Ureter (tissue), 1 donor: Measurements from ENCODE around the gene INPP5K. TPM values are rescaled to one million over a fixed set of nuclear protein-coding genes. Genes with fewer than 3 reads are reported as not detected.

ENCODE experiments used
- DNase-seq: peaks from one replicate; pipeline ENCODE4 v3.0.0-alpha.2; 2020; ENCODE audit warnings: low spot score
- total RNA-seq: library from RNA; stranded (reverse); gene quantifications from one replicate; pipeline ENCODE4 v1.2.4, GENCODE V29; 2023
- donor health status: DM: yes; HTN: yes; CAD: no.

Gene INPP5K
- total RNA-seq, 1 donor from 2014 or later, result 50.7 TPM

DNA sequence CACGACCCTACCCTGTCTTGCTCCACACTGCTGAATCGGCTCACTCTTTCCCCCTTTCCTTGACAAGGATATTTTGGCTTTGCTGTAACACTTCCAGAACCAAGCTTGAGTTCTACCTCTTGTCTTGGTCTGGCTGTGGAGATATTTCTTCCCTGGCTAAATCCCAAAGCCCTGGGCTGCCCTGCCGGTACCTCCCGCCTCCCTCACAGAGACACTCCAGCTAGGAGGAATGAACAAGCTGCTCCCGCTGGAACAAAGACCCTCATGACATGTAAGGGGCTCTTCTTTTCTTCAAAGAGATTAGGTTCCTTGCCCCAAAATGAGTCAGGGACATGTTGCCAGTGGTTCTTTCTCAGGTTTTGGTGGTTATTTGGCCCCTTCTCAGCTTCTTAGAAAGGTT is 10.8 kb downstream of the INPP5K start:
- no peak for DNase-seq

DNA sequence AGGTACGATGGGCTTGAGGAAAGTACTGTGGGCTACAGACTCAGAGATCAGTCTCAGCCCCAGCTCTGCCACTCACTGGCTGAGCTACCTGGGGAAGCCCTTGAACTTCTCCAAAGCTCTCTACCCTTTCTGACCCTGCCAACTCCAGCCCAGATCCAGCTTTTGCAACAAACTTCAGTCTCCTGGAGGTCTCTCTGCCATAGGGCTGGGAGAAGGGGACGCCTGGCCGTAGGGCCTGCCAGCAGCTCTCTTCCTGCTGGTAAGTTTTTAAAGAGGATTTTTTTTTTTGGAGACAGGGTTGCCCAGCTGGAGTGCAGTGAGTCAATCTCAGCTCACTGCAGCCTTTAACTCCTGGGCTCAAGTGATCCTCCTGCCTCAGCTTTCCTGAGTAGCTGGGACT is 11.5 kb downstream of the INPP5K start:
- no peak for DNase-seq

DNA sequence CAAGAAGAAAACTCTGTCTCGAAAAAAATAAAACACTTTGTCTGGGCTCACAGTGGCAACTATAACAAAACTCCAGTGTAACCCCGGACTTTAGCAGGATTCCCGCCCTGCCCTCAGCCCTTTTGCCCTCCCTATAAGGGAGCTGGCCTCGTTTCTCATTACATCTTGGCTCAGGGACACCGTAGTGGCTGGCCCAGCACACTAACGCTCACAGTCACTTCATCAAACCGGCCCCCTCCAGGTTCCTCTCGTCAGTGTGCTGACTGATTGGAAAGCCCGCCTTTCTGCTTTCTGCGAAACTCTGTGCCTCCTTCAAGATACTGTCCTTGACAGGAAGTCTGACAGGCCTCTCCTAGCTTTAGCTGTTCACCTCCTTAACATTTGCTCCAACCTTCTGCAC is 12.7 kb downstream of the INPP5K start:
- no peak for DNase-seq

DNA sequence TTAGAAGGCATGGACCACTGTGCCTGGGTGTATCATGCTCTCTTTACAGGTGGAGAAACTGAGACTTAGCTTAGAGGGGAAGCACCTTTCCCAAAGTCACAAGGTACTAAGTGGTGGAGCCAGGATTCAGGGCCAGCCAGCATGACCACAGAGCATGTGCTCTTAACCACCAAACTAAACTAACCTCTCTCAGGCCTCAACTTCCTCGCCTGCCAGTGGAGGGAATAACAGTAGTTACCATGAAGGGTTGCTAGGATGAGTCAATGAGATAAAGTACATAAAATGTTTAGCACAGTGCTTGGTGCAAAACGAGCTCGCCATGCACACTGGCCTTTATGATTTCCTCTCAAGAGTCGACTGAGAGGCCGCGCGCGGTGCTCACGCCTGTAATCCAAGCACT is 17.5 kb downstream of the INPP5K start:
- DNase-seq, result no peak

DNA sequence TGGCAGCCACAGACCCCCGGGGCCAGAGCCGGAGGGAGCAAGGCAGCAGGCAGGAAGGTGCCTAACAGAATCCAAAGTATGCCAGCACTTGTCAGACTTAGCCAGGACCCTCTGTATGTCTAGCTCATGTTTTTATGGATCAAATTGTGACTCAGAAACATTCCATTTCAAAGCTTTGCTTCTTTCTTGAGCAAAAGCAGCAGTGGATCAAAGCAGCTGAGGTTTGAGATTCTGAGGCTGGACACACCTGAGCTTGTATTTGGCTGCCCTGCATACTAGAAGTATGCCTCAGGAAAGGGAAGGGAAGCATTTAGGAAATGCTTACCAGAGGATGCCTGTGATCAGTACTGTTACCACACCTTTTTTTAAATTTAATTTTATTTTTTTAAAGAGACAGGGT is 18.2 kb downstream of the INPP5K start:
- no peak for DNase-seq

DNA sequence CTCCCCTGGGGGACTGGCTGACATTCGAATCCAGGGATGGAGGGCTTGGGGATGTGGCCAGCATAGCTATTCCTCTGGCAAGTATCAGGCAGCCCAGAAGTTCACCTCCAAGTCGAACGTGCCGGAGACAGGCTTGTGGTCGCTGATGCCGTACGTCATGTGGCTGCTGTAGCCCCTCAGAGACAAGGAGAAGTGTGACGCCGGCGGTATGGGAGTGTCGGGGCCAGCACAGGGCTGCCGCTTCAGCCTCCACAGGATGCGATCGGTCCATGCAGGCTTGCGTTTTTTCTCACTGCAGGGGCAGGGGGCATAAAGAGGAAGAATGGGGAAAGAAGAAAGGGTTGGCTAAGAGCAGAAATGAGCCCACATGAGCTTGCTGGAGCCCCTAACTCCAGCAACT is 18.6 kb downstream of the INPP5K start:
- no peak for DNase-seq

DNA sequence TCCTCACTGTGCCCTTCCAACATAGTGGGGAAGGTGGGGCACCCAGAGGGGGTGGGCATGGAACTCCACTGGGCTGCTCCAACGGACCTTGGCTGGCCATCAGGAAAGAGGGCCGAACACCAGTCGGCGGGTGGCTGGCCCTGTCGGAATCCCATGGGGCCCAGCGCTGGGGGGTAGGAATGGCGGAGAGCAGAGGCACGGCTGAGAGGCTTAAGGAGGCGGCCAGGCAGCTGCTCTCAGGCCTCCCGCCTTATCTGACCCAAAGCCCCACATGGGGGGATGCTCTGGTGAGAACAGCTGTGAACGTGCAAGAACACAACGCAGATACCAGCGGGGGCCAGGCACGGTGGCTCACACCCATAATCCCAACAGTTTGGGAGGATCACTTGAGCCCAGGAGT is 19.5 kb downstream of the INPP5K start:
- DNase-seq, result no peak

DNA sequence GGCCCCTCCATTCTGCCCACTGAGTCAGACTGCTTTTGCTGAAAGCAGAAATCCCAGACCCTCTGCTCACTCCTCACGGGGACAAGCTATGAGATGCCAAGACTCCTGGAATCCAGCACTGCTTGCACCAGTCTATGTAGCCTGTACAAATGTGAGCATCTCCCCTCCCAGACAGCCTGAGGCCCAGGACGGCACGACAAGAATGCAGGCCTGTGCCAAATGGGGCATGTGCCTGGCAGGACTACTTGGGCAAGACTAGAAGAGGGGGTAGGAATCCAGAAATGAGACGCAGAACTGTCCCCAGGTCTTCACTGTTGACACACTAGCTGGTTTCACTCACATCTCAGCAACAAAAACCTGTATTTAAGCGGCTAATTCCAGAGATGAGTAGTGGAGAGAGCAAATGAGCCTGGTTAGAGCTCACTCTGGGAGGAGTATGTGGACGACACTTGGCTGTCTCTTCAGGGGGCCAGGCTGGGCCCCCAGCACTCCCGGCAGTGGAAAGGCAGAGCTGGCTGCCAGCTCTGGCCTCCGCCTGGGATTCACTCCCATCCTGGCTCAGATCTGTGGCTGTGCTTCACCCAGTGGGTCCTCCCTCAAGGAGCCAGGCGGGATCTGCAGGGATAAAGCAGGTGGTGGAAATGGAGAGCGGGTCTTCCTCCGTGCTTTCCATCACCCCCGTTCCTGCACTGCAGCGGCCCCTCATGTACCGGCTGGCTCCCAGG is 21.0 kb downstream of the INPP5K start:
- DNase-seq, result peak; percentile 77

DNA sequence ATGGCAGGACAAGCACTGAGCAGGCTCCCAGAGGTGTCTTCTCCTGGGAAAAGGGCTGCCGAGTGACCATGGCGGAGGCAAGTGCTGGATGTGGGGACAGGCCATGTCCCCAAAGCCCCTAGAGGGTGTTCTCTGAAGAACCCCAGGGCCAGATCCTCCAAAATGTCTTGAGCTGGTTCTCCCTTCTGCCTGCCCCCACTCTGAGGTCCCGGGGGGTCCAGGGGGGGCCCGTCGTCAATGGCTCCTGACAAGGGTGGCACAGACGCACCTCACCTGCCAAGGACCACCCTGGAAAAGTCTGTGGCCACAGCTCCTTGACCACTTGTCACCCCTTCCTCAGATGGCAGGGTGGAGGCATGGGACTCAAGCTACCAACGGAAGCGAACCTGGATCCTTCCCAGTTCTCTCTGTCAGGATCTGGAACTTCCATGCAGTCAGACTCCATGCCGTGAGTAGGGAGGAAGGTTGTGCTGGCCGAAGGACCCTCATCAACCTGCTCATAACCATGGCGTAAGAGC is 21.6 kb downstream of the INPP5K start:
- DNase-seq, result no peak

DNA sequence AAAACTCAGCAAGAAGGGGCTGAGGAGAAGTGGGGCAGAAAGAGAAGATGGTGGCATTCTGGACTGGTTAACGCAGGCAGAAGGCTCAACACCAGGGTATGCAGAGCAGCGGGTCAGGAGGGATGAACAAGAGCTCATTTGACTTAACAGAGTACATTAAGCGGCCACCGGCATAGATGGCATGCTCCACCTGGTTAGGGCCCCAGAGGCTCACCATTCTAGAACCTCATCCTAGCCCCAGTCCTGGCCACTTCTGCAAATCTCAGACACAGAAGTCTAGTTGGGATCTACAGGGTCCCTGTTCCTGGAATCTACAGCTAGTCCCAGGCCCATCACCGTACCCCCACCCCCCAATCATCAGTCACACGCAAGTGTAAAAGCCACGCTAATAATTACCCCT is 22.2 kb downstream of the INPP5K start:
- DNase-seq, result no peak

DNA sequence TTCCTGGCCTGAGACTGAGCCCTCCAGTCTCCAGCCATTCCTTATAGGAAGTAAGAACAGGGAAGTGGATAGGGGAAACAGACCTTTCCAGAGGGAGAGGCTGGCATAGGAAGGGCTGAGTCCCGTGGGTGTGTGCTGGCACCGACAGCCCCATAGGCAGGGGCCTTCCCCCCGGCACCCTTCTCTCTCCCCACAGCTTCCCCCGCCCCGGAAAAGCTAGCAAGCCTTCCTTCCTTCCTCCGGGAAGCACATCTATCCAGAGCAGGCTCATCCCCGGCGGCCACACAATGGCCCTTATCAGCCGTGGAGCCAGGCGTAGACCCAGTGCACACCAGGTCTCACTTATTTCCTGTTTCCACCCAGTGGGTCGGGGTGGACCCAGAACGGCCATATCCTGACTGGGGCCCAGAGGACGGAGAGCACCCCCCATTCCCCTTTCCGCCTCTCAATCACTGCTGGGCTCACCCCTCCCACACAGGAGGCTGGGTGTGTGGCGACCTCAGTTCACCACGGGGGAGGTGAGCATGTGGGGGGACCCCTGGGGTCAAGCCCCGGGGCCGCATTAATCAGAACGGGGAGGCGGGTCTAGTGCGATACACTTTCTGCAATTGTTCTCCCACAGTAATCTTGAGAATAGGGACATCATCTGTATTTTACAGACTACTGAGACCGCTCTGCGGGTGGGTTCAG is 23.0 kb downstream of the INPP5K start:
- no peak for DNase-seq

DNA sequence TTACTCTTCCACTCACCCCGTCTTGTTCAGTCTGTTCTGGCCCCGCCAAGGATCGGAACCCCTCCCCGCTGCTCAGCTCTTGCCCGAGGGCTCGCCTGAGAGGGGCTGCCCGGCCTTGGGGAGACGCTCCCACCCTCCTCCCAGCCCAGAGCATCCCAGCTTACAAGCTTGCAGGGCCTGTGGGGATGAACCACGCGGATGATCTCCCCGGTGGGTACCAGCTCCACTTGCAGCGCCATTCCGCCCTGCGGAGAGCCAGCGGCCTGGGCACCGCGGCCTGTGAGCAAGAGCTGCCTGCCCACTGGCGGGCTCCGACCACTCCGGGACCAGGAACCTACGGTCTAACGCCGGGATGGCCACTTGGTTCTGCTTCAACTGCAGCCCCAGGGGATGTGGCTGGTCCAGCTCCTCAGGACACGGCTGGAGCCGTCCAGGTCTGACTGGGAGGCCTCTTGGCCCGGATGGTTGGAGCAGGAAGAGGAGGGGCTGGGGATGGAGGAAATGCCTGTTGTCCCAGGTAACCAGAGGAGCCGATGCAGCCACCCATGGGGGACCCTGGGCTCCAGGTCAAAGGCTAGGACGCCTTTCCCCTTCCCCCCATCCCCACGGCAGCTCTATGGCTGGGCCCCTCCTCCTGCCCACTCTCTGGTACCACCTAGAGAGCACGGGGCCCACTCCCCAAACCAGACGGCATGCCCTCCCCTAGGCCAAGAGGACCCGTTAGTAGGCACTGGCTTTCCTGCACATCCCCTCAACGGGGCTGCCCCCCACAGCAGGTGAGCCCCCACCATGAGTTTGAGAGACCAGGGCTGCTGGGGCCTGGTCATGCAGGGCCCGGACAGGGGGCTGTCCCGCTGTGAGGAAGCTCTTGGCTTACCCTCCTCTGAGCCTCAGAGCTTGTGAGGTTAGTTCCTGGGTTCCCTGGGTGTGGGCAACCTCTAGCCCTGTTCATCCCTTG is 23.9 kb downstream of the INPP5K start, which contains the start of gene MYO1C:
Gene MYO1C, minus strand, starts transcription at position 438 of the 958 bp plus-strand sequence. Its CDS starts 199 bp downstream, at position 239.
- DNase-seq, result no peak

DNA sequence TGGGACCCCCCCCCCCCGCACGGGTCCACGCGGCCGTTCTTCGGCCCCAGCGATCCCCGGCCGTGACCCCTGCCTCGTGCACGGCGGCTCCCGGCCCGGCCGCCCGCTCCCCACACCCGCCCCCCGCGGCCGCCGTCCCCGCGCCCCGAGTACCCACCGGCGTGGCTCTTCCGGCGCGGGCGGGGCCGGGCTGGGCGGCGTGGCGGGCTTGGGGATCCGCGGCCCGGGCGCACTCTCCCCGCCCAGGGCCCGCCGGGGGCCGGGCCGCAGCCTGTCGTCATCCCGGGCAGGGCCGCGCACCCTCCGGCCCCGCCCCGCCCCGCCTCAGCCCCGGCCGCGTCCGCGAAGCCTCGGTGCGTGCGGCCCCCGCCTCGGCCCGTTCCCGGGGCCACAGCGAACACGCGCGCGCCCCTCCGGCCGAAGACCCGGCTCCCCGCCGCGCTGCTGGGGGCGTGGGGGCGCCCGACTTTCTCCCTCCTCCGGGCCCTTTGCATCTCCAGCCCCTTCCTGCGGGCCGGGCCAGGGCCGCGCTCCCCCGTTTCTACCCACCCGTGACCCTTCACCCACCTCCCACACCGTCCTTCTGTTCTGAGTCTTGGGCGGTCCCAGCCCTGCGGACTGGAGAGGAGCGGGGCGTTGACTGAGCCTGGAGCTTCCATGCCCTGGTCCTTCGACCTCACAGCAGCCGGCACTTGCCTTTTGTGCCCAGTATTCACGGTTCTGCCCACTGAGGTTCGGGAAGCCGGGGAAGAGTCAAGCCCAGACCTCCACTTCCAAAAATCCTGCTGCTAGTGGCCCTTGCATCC is 24.8 kb downstream of the INPP5K start:
- DNase-seq, result no peak

DNA sequence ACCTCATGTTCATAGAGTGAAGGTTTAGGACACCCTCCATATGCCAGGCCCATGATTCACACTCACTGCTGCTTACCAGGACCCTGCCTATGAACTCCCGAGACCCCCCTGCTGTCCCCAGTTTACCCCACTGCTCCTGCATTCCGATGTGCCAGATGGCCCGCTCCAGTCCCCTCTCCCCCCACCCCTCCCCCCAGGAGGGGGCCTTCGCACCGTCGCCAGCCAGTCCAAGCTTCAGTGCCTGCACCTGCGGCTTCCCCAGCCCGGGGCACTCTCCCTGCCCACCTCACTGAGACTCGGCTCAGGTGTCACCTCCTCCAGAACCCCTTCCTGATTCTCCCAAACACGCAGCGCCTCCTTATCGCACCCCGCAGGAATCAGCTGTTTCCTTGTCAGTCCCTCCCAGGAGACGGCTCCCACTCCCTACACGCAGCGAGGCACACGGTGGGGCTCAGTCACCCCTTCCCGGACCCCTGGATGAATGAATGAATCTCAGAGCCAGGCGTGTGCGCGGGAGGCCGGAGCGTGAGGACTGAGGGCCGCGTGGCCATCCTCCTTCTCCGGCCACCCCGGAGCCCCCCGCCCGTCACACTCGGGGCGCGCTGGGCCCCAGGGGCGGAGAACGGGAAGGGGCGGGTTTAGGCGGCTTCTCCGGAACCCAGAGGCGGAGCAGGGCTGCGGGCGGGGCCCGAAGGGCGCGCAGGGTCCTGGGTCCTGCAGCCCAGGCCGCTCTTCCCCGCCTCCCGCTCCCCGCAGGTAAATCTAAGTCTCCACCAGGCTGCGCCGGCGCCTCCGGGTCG is 25.6 kb downstream of the INPP5K start:
- peak; percentile 80 for DNase-seq

DNA sequence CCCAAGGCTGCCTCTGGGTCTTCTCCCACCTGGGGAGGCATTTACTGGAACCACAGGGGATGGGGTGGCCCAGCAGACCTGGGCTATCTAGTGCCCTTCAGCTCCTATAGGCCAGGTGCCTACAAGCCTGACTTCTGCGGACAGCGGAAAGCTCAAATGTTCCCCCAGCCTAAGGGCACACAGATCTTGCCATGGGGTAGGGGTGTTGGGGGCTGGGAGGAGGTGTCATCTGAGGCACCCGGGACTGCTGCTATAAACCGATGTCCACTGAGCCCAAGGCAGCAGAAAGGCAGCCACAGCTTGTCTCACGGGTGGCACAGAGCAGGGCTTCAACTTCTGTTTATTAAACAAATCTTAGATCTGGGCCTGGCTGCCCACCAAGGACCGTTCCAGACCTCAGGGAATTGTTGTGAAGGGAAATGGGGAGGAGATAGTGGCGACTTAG is 27.6 kb downstream of the INPP5K start:
- DNase-seq, result no peak

DNA sequence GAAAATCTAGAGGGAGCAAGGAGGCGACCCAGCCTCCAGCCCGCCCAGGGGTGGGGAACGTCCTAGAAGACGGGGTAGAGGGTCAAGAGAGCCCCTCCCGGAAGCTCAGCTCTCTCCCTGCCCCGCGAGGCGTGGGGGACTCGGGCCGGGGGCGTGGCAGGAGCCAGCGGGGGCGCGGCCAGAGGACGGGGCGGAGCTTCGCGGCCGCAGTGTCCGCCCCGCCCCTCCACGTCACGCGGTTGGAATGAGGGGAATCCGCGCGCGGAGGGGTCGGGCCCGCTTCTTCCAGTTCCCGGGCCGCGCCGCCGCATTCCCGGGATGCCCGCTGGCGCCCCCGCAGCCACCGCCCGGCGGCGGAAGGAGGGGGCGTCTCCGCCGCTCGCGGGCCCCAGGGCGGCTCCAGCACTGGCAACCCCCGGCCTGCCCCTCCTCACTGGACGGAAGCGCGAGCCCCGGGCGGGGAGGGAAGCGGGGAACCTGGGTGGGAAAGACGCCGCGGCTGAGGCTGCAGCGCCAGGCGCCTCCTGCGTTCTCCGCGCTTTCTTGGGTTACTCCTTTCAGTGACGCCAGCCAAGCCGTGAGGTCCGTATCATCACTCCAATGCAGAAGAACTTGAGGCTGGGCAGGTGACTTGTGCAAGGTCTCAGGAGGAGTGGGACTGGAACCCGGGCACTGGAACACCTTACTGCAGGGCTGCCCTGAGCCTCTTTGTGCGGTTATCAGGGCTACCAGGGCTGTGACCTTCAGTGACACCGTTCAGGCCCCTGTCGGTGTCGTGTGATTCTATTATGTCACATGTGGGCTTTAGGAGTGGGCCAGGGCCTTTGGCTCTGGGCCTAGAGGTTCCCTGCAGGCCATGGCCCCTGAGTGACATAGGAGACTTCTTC is 28.2 kb downstream of the INPP5K start:
- peak; percentile 83 for DNase-seq

DNA sequence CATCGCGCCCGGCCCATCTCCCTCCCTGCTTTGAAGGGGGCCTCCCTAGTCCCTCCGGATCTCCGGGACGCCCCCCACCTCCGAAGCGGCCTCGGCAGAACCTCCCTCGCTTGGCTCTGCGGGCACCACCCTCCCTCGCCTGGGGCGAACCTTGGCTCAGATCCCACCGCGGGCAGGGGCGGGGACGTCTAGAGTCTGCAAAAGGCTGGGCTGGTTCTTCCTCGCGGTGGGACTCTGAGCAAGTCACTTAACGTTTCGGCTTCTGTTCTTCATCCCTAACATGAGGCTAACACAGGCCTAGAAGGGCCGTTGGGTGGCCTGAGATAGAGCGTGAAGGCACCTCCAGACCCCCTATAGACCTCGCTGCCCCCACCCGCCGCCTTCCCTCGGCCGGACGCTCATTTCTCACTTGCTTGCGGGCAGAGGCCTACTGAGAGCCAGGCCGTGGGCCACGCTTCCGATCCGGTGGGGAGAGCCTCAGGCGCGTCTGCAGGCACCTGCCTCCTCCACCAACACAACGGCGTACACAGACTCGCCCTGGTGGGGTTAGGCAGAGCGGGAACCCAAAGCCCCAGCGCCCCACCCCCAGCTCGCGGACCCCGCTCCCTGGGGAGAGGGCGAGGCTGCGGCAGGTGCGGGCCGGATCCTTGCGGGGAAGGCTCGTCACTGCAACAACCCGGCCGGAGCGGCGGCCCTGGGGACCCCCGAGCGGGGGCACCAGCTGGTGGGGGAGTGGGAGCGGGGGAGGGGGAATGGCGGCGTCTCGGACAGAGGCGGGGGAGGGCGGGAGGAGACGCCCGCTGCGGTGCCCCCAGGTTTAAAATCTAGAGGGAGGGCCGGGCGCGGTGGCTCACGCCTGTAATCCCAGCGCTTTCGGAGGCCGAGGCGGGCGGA is 29.4 kb downstream of the INPP5K start:
- DNase-seq, result peak; percentile 92
